HG03442 (cell line): Measurements from ENCODE around the gene CSF2RB.

Source experiments
- ATAC-seq: cut with Tn5 transposase; IDR thresholded peaks from one replicate; pipeline ENCODE4 v1.9.1; 2021; ENCODE audit warnings: mild to moderate bottlenecking, moderate library complexity; ENCODE audit not compliant: unreplicated experiment

CSF2RB gene

GRCh38 chr22:36934418-36935312, 21.2 kb downstream of the CSF2RB start:
- no peak for ATAC-seq

GRCh38 chr22:36935313-36935610, 21.8 kb downstream of the CSF2RB start:
- ATAC-seq = no peak

- ATAC-seq = no peak
These were observed 22.3 kb downstream of the CSF2RB start for GRCh38 chr22:36935694-36936093.

- ATAC-seq = no peak
These were observed 23.1 kb downstream of the CSF2RB start for GRCh38 chr22:36936362-36937116.

- ATAC-seq = no peak
These were observed 24.0 kb downstream of the CSF2RB start for GRCh38 chr22:36937319-36938027.

GRCh38 chr22:36938028-36938425, 24.6 kb downstream of the CSF2RB start:
- no peak for ATAC-seq

- no peak for ATAC-seq
These were observed 25.5 kb downstream of the CSF2RB start for GRCh38 chr22:36938886-36939285.

- ATAC-seq = no peak
These were observed 27.2 kb downstream of the CSF2RB start for GRCh38 chr22:36940676-36941075.

- ATAC-seq = no peak
These were observed 29.1 kb downstream of the CSF2RB start for GRCh38 chr22:36942556-36942955.

- ATAC-seq = no peak
These were observed 33.2 kb downstream of the CSF2RB start for GRCh38 chr22:36946421-36947158.

- no peak for ATAC-seq
These were observed 35.1 kb downstream of the CSF2RB start for GRCh38 chr22:36948273-36949225.

- ATAC-seq = no peak
These were observed 37.6 kb downstream of the CSF2RB start for GRCh38 chr22:36950797-36951590.

GRCh38 chr22:36951746-36952145, 38.3 kb downstream of the CSF2RB start:
- ATAC-seq = no peak

- ATAC-seq = no peak
These were observed 40.0 kb downstream of the CSF2RB start for GRCh38 chr22:36953239-36954080.

- no peak for ATAC-seq
These were observed 41.0 kb downstream of the CSF2RB start for GRCh38 chr22:36954251-36955014.

- ATAC-seq = no peak
These were observed 42.3 kb downstream of the CSF2RB start for GRCh38 chr22:36955691-36956090.

- ATAC-seq = no peak
These were observed 44.9 kb downstream of the CSF2RB start for GRCh38 chr22:36958366-36958765.
